Measurements from ENCODE around the gene LMF1.

The LMF1 gene

GRCh38 chr16:886802-887731 lies 83.7 kb downstream of the LMF1 start:
- H3K36me3 ChIP-seq (ENCODE audit: control insufficient read depth, insufficient read depth, low read length): no peaks in the 10 kb centered on the region
- no peak overlapping the region for H3K27ac ChIP-seq
- no peaks in the 10 kb centered on the region for H3K9me3 ChIP-seq (ENCODE audit: control insufficient read depth, low read length)
- H3K4me1 ChIP-seq: no peaks in the 10 kb centered on the region
- H3K79me2 ChIP-seq: no peaks in the 10 kb centered on the region
- H3K4me3 ChIP-seq (ENCODE audit: low read depth, low read length): no peak overlapping the region
- TF ChIP-seq, protein P1, sequence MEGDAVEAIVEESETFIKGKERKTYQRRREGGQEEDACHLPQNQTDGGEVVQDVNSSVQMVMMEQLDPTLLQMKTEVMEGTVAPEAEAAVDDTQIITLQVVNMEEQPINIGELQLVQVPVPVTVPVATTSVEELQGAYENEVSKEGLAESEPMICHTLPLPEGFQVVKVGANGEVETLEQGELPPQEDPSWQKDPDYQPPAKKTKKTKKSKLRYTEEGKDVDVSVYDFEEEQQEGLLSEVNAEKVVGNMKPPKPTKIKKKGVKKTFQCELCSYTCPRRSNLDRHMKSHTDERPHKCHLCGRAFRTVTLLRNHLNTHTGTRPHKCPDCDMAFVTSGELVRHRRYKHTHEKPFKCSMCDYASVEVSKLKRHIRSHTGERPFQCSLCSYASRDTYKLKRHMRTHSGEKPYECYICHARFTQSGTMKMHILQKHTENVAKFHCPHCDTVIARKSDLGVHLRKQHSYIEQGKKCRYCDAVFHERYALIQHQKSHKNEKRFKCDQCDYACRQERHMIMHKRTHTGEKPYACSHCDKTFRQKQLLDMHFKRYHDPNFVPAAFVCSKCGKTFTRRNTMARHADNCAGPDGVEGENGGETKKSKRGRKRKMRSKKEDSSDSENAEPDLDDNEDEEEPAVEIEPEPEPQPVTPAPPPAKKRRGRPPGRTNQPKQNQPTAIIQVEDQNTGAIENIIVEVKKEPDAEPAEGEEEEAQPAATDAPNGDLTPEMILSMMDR (IDR thresholded peaks at IDR 0.05): no peak
- H3K27me3 ChIP-seq (ENCODE audit: control insufficient read depth, insufficient read depth, low read length): no peaks in the 10 kb centered on the region
- no peak overlapping the region for H2AFZ ChIP-seq
- H3K4me2 ChIP-seq (ENCODE audit: low read length): no peak overlapping the region
- H3K9ac ChIP-seq: no peak overlapping the region

- no peak overlapping the region for H3K4me3 ChIP-seq (ENCODE audit: low read depth, low read length)
- no peaks in the 10 kb centered on the region for H3K4me1 ChIP-seq
- no peak overlapping the region for H3K9ac ChIP-seq
- TF ChIP-seq, protein P1 (IDR thresholded peaks at IDR 0.05): no peak
- no peaks in the 10 kb centered on the region for H3K27me3 ChIP-seq (ENCODE audit: control insufficient read depth, insufficient read depth, low read length)
- H3K36me3 ChIP-seq (ENCODE audit: control insufficient read depth, insufficient read depth, low read length): no peaks in the 10 kb centered on the region
- H3K27ac ChIP-seq: no peak overlapping the region
- H3K79me2 ChIP-seq: no peaks in the 10 kb centered on the region
- no peak overlapping the region for H2AFZ ChIP-seq
- H3K9me3 ChIP-seq (ENCODE audit: control insufficient read depth, low read length): no peaks in the 10 kb centered on the region
- H3K4me2 ChIP-seq (ENCODE audit: low read length): no peak overlapping the region
Measured at GRCh38 chr16:886084-886543, 84.7 kb downstream of the LMF1 start.

DNA sequence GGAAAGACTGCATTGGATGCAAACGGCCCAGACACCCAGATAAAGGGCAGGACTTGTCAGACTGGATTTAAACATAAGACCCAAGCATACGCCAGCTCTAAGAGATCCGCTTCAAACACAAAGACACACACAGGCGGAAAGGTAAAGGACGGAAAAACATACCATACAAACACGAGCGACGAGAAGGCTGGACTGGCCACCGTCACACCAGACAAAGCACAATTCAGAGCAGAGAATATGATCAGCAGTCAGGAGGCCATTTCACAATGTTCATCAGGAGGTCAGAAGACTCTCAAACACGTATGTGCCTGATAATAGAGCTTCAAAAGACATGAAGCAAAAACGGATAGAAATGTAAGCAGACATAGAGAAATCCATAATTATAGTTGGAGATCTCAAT lies 85.4 kb downstream of the LMF1 start:
- H3K9me3 ChIP-seq (ENCODE audit: control insufficient read depth, low read length): no peaks in the 10 kb centered on the region
- H3K79me2 ChIP-seq: no peaks in the 10 kb centered on the region
- H3K4me2 ChIP-seq (ENCODE audit: low read length): no peak overlapping the region
- H3K27me3 ChIP-seq (ENCODE audit: control insufficient read depth, insufficient read depth, low read length): no peaks in the 10 kb centered on the region
- no peaks in the 10 kb centered on the region for H3K36me3 ChIP-seq (ENCODE audit: control insufficient read depth, insufficient read depth, low read length)
- H3K27ac ChIP-seq: no peak overlapping the region
- H2AFZ ChIP-seq: no peak overlapping the region
- no peaks in the 10 kb centered on the region for H3K4me1 ChIP-seq
- H3K9ac ChIP-seq: no peak overlapping the region
- TF ChIP-seq, protein P1 (IDR thresholded peaks at IDR 0.05): no peak
- no peak overlapping the region for H3K4me3 ChIP-seq (ENCODE audit: low read depth, low read length)

- H3K27me3 ChIP-seq (ENCODE audit: control insufficient read depth, insufficient read depth, low read length): no peaks in the 10 kb centered on the region
- H2AFZ ChIP-seq: no peak overlapping the region
- no peaks in the 10 kb centered on the region for H3K4me1 ChIP-seq
- H3K4me2 ChIP-seq (ENCODE audit: low read length): no peak overlapping the region
- H3K9me3 ChIP-seq (ENCODE audit: control insufficient read depth, low read length): no peaks in the 10 kb centered on the region
- no peak overlapping the region for H3K9ac ChIP-seq
- no peak overlapping the region for H3K4me3 ChIP-seq (ENCODE audit: low read depth, low read length)
- no peaks in the 10 kb centered on the region for H3K36me3 ChIP-seq (ENCODE audit: control insufficient read depth, insufficient read depth, low read length)
- H3K27ac ChIP-seq: no peak overlapping the region
- no peaks in the 10 kb centered on the region for H3K79me2 ChIP-seq
- TF ChIP-seq, protein P1 (IDR thresholded peaks at IDR 0.05): no peak
Measured at GRCh38 chr16:884232-884631, 86.6 kb downstream of the LMF1 start.

Measured in parathyroid adenoma (tissue), 2 donors.